Adrenal gland (tissue), 5 donors: ENCODE results near the gene FLNA.
A peak's percentile ranks its signal among the peaks of the same experiment; 100 is the strongest.

Source experiments
- CTCF ChIP-seq, 6 experiments: fragments of 450-650 bp in 4 of 6; fragments of 200-600 bp in 2 of 6; sonication (generic) in 1 of 6; IDR thresholded peaks; 1 replicate in 5 of 6; 2 replicates in 1 of 6; pipeline versions ENCODE4 v1.5.1 to v1.8.0; 2016 to 2021; ENCODE audit warnings: antibody characterized with exemption in 6 of 6, mild to moderate bottlenecking in 2 of 6, moderate library complexity in 1 of 6
- POLR2A ChIP-seq, 2 donors: fragments of 450-650 bp; IDR thresholded peaks; one replicate each; pipeline ENCODE4 v1.6.1; 2017; ENCODE audit warnings: antibody characterized with exemption in 2 of 2, mild to moderate bottlenecking in 2 of 2, moderate library complexity in 1 of 2
- donor health status: DM: no; HTN: no; CAD: no.

GRCh38 chrX:154419688-154420401 lies 45.4 kb upstream of the FLNA start:
- TF ChIP-seq CTCF (IDR thresholded peaks at IDR 0.05), result no peak
- TF ChIP-seq POLR2A (IDR thresholded peaks at IDR 0.05), result peak in 1 of 2 donors; percentile 35
